Panc1 (cell line): ENCODE measurements around the gene ERBB2.

Experiments used
- CTCF ChIP-seq: fragments of 450-650 bp; IDR thresholded peaks from 2 replicates; pipeline ENCODE4 v1.5.1; 2017; ENCODE audit warnings: mild to moderate bottlenecking
- POLR2AphosphoS5 ChIP-seq: IDR thresholded peaks from 2 replicates; pipeline ENCODE4 v1.6.1; 2012; ENCODE audit warnings: mild to moderate bottlenecking, low read depth, low read length, moderate library complexity
- REST ChIP-seq, 2 experiments: IDR thresholded peaks; 2 replicates each; pipeline ENCODE4 v1.6.1; 2011 to 2012; ENCODE audit warnings: low read depth in 2 of 2, control low read depth in 1 of 2, low read length in 1 of 2, mild to moderate bottlenecking in 1 of 2, moderate library complexity in 1 of 2; ENCODE audit not compliant: insufficient read depth in 1 of 2
- SIN3A ChIP-seq: IDR thresholded peaks from 2 replicates; pipeline ENCODE4 v1.6.1; 2012; ENCODE audit warnings: low read depth, mild to moderate bottlenecking, low read length, moderate library complexity, borderline replicate concordance; ENCODE audit not compliant: insufficient read depth

GRCh38 chr17:39687101-39687545 is 12.7 kb upstream of the ERBB2 start:
- TF ChIP-seq CTCF (no peak), REST (IDR thresholded peaks at IDR 0.05; ENCODE audit: insufficient read depth in 1 of 2, low read depth in 2 of 2, low read length in 1 of 2) (no peak), POLR2AphosphoS5 (no peak), SIN3A (no peak)
